ENCODE results near the gene NOM1.

NOM1 gene

DNA sequence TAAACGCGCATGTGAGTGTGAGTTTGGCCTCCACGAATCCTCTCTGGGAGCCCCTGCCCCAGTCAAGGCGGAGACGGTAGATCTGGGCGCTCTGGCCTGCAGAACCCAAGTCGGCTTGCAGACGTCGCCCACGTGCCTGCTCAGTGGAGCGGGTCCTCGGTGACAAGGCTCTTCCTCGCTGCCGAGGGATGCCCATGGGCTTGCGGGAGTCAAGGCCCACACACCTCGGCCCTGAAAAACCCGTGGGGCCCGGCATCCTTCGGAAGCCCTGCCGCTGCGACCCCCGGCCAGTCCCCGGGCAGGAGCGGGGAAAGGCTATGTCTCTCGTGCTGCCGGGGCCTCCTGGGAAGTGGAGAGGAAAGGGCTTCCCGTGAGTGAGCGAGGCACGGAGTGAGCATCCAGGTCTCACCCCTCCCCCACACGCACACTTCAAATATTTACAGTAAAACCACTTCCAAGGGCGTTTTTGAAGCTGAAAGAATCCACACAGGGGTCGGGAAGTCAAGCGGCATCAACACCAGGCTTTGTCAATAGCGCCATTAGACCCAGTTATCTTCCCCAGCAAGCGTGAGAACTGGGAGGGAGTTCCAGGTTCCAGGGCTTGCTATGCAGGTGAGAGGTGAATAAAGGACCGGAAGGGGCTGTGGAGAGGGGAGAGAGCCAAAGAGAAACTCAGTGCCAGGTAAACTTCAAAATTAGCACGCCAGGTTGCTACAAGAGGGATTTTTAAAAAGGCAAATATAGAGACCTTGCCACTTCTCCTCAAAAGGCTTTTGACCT is 62.0 kb downstream of the NOM1 start:
- no peaks in the 10 kb centered on the region for H3K36me3 ChIP-seq
- peaks cover 41 to 45% of the 10 kb centered on the region in 2 experiments for H3K4me1 ChIP-seq (ENCODE audit: control insufficient read depth in 1 of 2, insufficient read depth in 1 of 2, low read depth in 1 of 2, low read length in 1 of 2)
- no peak overlapping the region for H3K27ac ChIP-seq
- H3K27me3 ChIP-seq, result peaks cover 97% of the 10 kb centered on the region
- TF ChIP-seq, protein P1, sequence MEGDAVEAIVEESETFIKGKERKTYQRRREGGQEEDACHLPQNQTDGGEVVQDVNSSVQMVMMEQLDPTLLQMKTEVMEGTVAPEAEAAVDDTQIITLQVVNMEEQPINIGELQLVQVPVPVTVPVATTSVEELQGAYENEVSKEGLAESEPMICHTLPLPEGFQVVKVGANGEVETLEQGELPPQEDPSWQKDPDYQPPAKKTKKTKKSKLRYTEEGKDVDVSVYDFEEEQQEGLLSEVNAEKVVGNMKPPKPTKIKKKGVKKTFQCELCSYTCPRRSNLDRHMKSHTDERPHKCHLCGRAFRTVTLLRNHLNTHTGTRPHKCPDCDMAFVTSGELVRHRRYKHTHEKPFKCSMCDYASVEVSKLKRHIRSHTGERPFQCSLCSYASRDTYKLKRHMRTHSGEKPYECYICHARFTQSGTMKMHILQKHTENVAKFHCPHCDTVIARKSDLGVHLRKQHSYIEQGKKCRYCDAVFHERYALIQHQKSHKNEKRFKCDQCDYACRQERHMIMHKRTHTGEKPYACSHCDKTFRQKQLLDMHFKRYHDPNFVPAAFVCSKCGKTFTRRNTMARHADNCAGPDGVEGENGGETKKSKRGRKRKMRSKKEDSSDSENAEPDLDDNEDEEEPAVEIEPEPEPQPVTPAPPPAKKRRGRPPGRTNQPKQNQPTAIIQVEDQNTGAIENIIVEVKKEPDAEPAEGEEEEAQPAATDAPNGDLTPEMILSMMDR (IDR thresholded peaks at IDR 0.05), result no peak
- peak overlapping the region; percentile 67 to 68 for H3K4me3 ChIP-seq (ENCODE audit: low read depth in 1 of 2, low read length in 1 of 2)
- no peaks in the 10 kb centered on the region for H3K9me3 ChIP-seq

DNA sequence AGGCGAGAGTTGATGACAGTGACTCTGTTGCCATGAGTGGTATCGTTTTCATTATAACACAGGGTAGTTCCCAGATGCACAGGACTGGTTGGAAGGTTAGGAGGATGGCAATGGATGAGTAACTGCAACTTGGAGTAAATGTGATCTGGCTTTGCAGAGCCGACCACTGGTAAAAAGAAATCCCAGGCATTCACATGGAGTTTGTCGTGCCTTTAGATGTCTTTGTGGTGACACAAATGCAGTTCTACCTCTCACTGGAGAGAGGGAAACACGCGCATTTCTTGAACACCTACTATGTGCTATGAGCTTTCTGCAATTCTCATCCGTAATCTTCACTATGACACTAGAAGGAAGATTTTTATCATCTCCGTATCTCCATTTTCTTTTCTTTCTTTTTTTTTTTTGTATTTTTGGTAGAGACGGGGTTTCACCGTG is 62.6 kb downstream of the NOM1 start:
- Histone ChIP-seq H3K4me3 (ENCODE audit: low read depth in 1 of 2, low read length in 1 of 2) (no peak overlapping the region), H3K36me3 (no peaks in the 10 kb centered on the region), H3K27ac (no peak overlapping the region), H3K9me3 (no peaks in the 10 kb centered on the region), H3K4me1 (ENCODE audit: control insufficient read depth in 1 of 2, insufficient read depth in 1 of 2, low read depth in 1 of 2, low read length in 1 of 2) (peaks cover 34 to 39% of the 10 kb centered on the region in 2 experiments), H3K27me3 (peaks cover 97% of the 10 kb centered on the region)
- TF ChIP-seq, protein P1 (IDR thresholded peaks at IDR 0.05), result no peak

DNA sequence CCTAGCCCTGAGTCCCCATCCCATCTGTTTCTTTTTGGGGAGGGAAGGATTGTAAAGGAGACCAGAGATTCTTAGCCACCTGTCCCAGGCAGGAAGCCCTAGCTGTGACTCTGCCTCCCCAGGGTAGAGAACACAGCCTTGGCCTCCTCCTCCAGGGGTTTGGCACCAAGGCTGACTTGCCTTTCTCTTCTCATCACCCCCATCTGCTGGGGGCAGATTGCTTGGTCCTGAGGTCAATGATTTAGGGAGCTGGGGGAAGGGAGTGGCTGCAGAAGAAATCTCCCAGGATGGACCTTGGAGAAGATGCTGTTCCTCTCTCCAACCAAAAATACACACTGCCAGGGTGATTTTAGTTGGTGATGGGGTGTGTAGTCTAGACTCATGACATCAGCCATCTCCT is 63.6 kb downstream of the NOM1 start:
- TF ChIP-seq, protein P1 (IDR thresholded peaks at IDR 0.05), result no peak
- Histone ChIP-seq H3K9me3 (no peaks in the 10 kb centered on the region), H3K27ac (no peak overlapping the region), H3K4me3 (ENCODE audit: low read depth in 1 of 2, low read length in 1 of 2) (no peak overlapping the region), H3K4me1 (ENCODE audit: control insufficient read depth in 1 of 2, insufficient read depth in 1 of 2, low read depth in 1 of 2, low read length in 1 of 2) (peaks cover 26 to 31% of the 10 kb centered on the region in 2 experiments), H3K36me3 (no peaks in the 10 kb centered on the region), H3K27me3 (peaks cover 97% of the 10 kb centered on the region)

DNA sequence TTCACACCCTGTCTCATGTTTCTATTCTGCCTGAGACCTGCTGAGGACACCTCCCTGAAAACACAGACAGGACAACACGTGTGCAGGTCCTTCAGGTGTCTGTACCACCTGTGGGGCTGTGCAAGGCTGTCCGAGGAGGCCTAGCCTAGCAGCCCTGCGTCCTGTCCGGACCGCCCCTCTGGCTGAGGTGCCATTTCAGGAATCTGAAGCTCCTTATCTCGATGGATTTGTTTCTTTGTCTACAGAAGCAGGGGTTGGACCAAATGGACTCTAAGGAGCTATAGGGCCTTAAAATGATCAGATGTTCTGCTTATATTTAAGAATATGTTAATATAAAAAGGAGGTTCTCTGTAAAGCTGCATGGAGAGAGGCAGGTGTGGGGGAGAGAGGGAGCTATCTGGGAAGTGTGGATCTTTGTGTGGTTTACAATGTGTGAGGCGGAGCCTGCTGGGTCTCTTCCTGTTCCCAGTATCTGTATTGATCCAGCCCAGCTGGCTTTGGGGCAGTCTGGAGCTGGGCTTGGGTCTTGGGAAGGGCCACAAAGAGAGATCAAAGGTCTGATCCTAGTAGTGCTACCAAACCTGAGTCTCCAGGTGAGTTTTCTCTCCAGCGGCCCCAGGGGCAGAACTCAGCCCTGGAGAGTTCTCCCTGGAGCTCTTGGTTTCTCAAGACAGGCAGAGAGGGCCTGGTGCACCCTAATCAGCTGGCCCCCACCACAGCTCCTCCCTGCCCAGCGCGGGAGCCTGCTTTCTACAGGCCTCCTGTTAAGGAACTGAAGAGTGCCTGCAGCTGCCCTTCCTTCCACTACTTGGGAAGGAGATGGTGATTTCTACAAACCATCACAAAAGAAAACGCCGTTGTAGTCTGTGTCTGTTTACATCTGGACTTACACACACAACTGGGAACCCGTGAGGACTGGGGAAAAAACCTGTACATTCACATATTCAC is 64.4 kb downstream of the NOM1 start:
- H3K27ac ChIP-seq, result no peak overlapping the region
- no peaks in the 10 kb centered on the region for H3K36me3 ChIP-seq
- H3K9me3 ChIP-seq, result no peaks in the 10 kb centered on the region
- TF ChIP-seq, protein P1 (IDR thresholded peaks at IDR 0.05), result no peak
- H3K27me3 ChIP-seq, result peaks cover 97% of the 10 kb centered on the region
- H3K4me3 ChIP-seq (ENCODE audit: low read depth in 1 of 2, low read length in 1 of 2), result no peak overlapping the region
- H3K4me1 ChIP-seq (ENCODE audit: control insufficient read depth in 1 of 2, insufficient read depth in 1 of 2, low read depth in 1 of 2, low read length in 1 of 2), result peaks cover 21 to 30% of the 10 kb centered on the region in 2 experiments

DNA sequence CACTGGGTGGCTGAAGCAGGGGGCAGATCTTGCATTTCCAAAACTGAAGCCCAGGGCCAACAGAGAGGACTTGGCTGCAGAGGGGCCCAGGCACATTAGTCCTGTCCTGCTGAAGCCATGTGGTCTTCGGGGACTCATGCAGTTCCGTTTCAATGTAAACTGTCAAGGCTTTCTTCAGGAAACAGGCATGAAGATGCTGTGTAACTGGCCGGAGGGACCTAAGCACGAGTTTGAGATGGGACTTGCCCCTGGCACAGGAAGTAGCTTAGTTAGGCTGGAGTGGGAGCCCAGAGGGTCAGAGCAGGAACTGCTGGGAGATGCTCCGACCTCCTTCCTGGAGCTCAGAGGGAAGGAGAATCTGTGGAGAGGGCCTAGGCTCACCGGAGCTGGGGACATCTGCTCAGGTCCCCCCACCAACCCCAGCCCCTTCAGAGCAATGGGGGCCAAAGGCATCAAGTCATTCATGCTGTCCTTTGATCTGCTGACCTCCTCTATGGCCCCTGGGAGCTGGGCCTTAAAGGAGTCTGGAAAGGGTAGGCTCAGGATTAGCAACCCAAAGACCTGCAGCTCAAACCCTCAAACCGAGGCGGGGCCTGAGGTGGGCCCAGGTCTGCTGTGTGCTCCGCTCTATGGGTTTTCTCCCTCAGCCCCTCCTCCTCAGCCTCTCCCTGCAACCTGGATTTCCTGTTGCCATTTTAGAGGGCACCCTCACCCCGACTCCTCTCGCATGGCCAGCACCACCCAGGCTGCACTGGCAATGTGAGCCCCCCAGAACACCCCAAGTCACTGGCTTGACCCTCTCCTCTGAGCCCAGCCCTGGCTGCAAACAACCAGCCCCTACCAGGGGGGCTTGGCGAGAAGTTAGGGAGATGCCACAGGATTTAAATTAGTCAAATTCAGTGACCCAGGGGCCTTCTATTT is 65.4 kb downstream of the NOM1 start:
- H3K27ac ChIP-seq, result no peak overlapping the region
- no peaks in the 10 kb centered on the region for H3K36me3 ChIP-seq
- peaks cover 99% of the 10 kb centered on the region for H3K27me3 ChIP-seq
- no peak overlapping the region for H3K4me3 ChIP-seq (ENCODE audit: low read depth in 1 of 2, low read length in 1 of 2)
- TF ChIP-seq, protein P1 (IDR thresholded peaks at IDR 0.05), result no peak
- peaks cover 17 to 32% of the 10 kb centered on the region in 2 experiments for H3K4me1 ChIP-seq (ENCODE audit: control insufficient read depth in 1 of 2, insufficient read depth in 1 of 2, low read depth in 1 of 2, low read length in 1 of 2)
- no peaks in the 10 kb centered on the region for H3K9me3 ChIP-seq
